Osteocyte (in vitro differentiated cells): Measurements from ENCODE around the gene PIGO. TPM values are rescaled to one million over a fixed set of nuclear protein-coding genes. Genes with fewer than 3 reads are reported as not detected.

Experiments used
- DNase-seq: peaks from one replicate; pipeline ENCODE4 v3.0.0; 2021; ENCODE audit warnings: mixed read lengths; ENCODE audit not compliant: unreplicated experiment; ENCODE audit errors: extremely low spot score
- H3K27ac Mint-ChIP-seq: one replicate; pipeline ENCODE4 v1.8.0; 2021; ENCODE audit warnings: mild to moderate bottlenecking, mixed read lengths; ENCODE audit not compliant: unreplicated experiment
- H3K27me3 Mint-ChIP-seq: one replicate; pipeline ENCODE4 v1.8.0; 2021; ENCODE audit warnings: mixed read lengths; ENCODE audit not compliant: unreplicated experiment
- H3K36me3 Mint-ChIP-seq: one replicate; pipeline ENCODE4 v1.8.0; 2021; ENCODE audit warnings: mixed read lengths; ENCODE audit not compliant: unreplicated experiment
- H3K4me1 Mint-ChIP-seq: one replicate; pipeline ENCODE4 v1.8.0; 2021; ENCODE audit warnings: mixed read lengths; ENCODE audit not compliant: unreplicated experiment
- H3K4me3 Mint-ChIP-seq: one replicate; pipeline ENCODE4 v1.8.0; 2021; ENCODE audit warnings: mild to moderate bottlenecking, moderate library complexity, mixed read lengths; ENCODE audit not compliant: unreplicated experiment
- H3K9me3 Mint-ChIP-seq: one replicate; pipeline ENCODE4 v1.8.0; 2021; ENCODE audit warnings: mixed read lengths; ENCODE audit not compliant: unreplicated experiment
- CTCF ChIP-seq: fragments of 200-600 bp; sonication (generic); IDR thresholded peaks from 2 replicates; pipeline ENCODE4 v1.5.0; 2021; ENCODE audit warnings: antibody characterized with exemption, mild to moderate bottlenecking, moderate library complexity
- total RNA-seq: library from RNA; stranded (reverse); gene quantifications from 2 replicates; pipeline ENCODE4 v1.2.1, GENCODE V29; 2021

The PIGO gene
- total RNA-seq, 1 donor from 2014 or later = 33.9 TPM

GRCh38 chr9:35060548-35061207, 35.7 kb downstream of the PIGO start:
- TF ChIP-seq CTCF = no peak
- Mint-ChIP-seq H3K4me1 (no peaks in the 10 kb centered on the region), H3K27ac (no peak overlapping the region), H3K36me3 (peaks cover 79% of the 10 kb centered on the region), H3K9me3 (no peaks in the 10 kb centered on the region), H3K27me3 (no peaks in the 10 kb centered on the region), H3K4me3 (no peak overlapping the region)
- DNase-seq = no peak

GRCh38 chr9:35059438-35059837, 37.0 kb downstream of the PIGO start:
- Mint-ChIP-seq H3K4me1 (no peaks in the 10 kb centered on the region), H3K27ac (no peak overlapping the region), H3K27me3 (no peaks in the 10 kb centered on the region), H3K9me3 (no peaks in the 10 kb centered on the region), H3K36me3 (peaks cover 81% of the 10 kb centered on the region), H3K4me3 (no peak overlapping the region)
- no peak for DNase-seq
- TF ChIP-seq CTCF = no peak

GRCh38 chr9:35057271-35057620, 39.1 kb downstream of the PIGO start:
- no peak for DNase-seq
- Mint-ChIP-seq H3K27ac (no peak overlapping the region), H3K4me1 (no peaks in the 10 kb centered on the region), H3K27me3 (no peaks in the 10 kb centered on the region), H3K36me3 (peaks cover 84% of the 10 kb centered on the region), H3K9me3 (no peaks in the 10 kb centered on the region), H3K4me3 (no peak overlapping the region)
- TF ChIP-seq CTCF = no peak

- peaks cover 84% of the 10 kb centered on the region for H3K36me3 Mint-ChIP-seq
- H3K9me3 Mint-ChIP-seq = no peaks in the 10 kb centered on the region
- no peak for TF ChIP-seq CTCF
- no peaks in the 10 kb centered on the region for H3K4me1 Mint-ChIP-seq
- no peak overlapping the region for H3K27ac Mint-ChIP-seq
- H3K4me3 Mint-ChIP-seq = no peak overlapping the region
- DNase-seq = no peak
- H3K27me3 Mint-ChIP-seq = no peaks in the 10 kb centered on the region
Observed at GRCh38 chr9:35056571-35057270, 39.7 kb downstream of the PIGO start.

GRCh38 chr9:35054871-35055644, 41.3 kb downstream of the PIGO start:
- Mint-ChIP-seq H3K27me3 (no peaks in the 10 kb centered on the region), H3K27ac (no peak overlapping the region), H3K4me1 (no peaks in the 10 kb centered on the region), H3K36me3 (peaks cover 80% of the 10 kb centered on the region), H3K9me3 (no peaks in the 10 kb centered on the region), H3K4me3 (no peak overlapping the region)
- TF ChIP-seq CTCF = no peak
- no peak for DNase-seq
